ENCODE results near the gene UBR1. TPM values are rescaled to one million over a fixed set of nuclear protein-coding genes. Genes with fewer than 3 reads are reported as not detected.

Gene UBR1
- polyA plus RNA-seq, 1 donor from 2014 or later, result 33.5 TPM

DNA sequence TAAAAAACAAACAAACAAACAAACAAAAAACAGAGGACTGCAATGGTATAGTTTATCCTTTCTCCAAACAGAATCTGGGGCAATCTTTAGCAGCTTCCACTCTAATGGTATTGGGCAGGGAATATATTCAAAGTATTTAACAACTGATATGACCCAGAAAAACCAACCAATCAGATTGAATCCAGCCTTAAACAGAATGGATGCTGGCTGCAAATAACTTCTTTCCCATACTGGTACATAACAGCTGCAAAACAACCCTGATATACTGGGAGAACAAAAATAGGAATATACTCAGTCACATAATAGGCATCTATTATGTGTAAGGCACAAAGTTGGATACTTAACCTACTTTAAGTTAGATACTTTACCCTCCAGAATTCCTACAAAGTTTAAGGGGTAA lies 49.1 kb downstream of the UBR1 start:
- H3F3A ChIP-seq (ENCODE audit: insufficient read depth, low read length, poor library complexity, severe bottlenecking), result no peaks in the 10 kb centered on the region
- H3K4me2 ChIP-seq (ENCODE audit: low read length), result no peak overlapping the region
- H3K79me2 ChIP-seq (replicated peaks; ENCODE audit: insufficient read depth, low read length), result no peaks in the 10 kb centered on the region
- H3K9me3 ChIP-seq (ENCODE audit: low read length), result no peaks in the 10 kb centered on the region
- TF ChIP-seq, protein P1, sequence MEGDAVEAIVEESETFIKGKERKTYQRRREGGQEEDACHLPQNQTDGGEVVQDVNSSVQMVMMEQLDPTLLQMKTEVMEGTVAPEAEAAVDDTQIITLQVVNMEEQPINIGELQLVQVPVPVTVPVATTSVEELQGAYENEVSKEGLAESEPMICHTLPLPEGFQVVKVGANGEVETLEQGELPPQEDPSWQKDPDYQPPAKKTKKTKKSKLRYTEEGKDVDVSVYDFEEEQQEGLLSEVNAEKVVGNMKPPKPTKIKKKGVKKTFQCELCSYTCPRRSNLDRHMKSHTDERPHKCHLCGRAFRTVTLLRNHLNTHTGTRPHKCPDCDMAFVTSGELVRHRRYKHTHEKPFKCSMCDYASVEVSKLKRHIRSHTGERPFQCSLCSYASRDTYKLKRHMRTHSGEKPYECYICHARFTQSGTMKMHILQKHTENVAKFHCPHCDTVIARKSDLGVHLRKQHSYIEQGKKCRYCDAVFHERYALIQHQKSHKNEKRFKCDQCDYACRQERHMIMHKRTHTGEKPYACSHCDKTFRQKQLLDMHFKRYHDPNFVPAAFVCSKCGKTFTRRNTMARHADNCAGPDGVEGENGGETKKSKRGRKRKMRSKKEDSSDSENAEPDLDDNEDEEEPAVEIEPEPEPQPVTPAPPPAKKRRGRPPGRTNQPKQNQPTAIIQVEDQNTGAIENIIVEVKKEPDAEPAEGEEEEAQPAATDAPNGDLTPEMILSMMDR (IDR thresholded peaks at IDR 0.05; ENCODE audit: poor library complexity, severe bottlenecking), result no peak
- TF ChIP-seq TAF1 (IDR thresholded peaks at IDR 0.05; ENCODE audit: low read depth) (no peak), POLR2AphosphoS5 (IDR thresholded peaks at IDR 0.05) (no peak), MXI1 (conservative IDR thresholded peaks at IDR 0.05; ENCODE audit: poor library complexity, severe bottlenecking) (no peak), SMC3 (conservative IDR thresholded peaks at IDR 0.05; ENCODE audit: poor library complexity) (no peak), RAD21 (conservative IDR thresholded peaks at IDR 0.05) (no peak), EP300 (conservative IDR thresholded peaks at IDR 0.05; ENCODE audit: poor library complexity, severe bottlenecking) (no peak), EZH2 (IDR thresholded peaks at IDR 0.05; ENCODE audit: borderline replicate concordance, insufficient read depth, low read length, poor library complexity, severe bottlenecking) (no peak)
- TF ChIP-seq, protein P2, sequence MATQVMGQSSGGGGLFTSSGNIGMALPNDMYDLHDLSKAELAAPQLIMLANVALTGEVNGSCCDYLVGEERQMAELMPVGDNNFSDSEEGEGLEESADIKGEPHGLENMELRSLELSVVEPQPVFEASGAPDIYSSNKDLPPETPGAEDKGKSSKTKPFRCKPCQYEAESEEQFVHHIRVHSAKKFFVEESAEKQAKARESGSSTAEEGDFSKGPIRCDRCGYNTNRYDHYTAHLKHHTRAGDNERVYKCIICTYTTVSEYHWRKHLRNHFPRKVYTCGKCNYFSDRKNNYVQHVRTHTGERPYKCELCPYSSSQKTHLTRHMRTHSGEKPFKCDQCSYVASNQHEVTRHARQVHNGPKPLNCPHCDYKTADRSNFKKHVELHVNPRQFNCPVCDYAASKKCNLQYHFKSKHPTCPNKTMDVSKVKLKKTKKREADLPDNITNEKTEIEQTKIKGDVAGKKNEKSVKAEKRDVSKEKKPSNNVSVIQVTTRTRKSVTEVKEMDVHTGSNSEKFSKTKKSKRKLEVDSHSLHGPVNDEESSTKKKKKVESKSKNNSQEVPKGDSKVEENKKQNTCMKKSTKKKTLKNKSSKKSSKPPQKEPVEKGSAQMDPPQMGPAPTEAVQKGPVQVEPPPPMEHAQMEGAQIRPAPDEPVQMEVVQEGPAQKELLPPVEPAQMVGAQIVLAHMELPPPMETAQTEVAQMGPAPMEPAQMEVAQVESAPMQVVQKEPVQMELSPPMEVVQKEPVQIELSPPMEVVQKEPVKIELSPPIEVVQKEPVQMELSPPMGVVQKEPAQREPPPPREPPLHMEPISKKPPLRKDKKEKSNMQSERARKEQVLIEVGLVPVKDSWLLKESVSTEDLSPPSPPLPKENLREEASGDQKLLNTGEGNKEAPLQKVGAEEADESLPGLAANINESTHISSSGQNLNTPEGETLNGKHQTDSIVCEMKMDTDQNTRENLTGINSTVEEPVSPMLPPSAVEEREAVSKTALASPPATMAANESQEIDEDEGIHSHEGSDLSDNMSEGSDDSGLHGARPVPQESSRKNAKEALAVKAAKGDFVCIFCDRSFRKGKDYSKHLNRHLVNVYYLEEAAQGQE (IDR thresholded peaks at IDR 0.05; ENCODE audit: borderline replicate concordance), result no peak
- no peaks in the 10 kb centered on the region for H3K9me2 ChIP-seq (ENCODE audit: insufficient read depth, low read length)
- H4K20me1 ChIP-seq (ENCODE audit: insufficient read depth), result no peaks in the 10 kb centered on the region
- H3K27ac ChIP-seq (ENCODE audit: low read length), result no peak overlapping the region
- H3K9ac ChIP-seq (ENCODE audit: low read length), result no peak overlapping the region
- no peak overlapping the region for H2AFZ ChIP-seq (ENCODE audit: low read depth, low read length)
- no peaks in the 10 kb centered on the region for H3K36me3 ChIP-seq (ENCODE audit: insufficient read depth, low read length)
- no peak overlapping the region for H3K4me3 ChIP-seq (ENCODE audit: low read length)
- no peaks in the 10 kb centered on the region for H3K27me3 ChIP-seq (ENCODE audit: insufficient read depth, low read depth, low read length)

DNA sequence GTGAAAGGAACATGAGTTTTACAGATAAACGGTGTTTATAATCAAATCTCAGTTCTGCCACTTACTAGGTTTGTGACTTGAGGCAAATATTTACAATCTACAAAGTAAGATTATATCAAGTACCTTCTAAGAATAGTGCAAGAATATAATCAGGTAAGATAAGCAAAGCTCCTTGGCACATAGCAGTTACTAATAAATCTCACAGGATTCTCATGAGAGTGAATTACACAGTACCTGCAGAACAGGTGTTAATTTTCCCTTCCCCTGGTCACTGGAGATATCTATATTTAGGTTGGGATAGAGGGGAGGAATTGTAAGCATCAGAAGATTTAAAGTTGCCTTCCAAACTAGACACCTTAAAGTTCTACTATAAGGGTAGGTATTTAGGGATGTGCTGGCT lies 53.0 kb downstream of the UBR1 start:
- no peak overlapping the region for H3K27ac ChIP-seq (ENCODE audit: low read length)
- no peak overlapping the region for H3K9ac ChIP-seq (ENCODE audit: low read length)
- H4K20me1 ChIP-seq (ENCODE audit: insufficient read depth), result no peaks in the 10 kb centered on the region
- H3K79me2 ChIP-seq (replicated peaks; ENCODE audit: insufficient read depth, low read length), result no peaks in the 10 kb centered on the region
- TF ChIP-seq EP300 (conservative IDR thresholded peaks at IDR 0.05; ENCODE audit: poor library complexity, severe bottlenecking) (no peak), EZH2 (IDR thresholded peaks at IDR 0.05; ENCODE audit: borderline replicate concordance, insufficient read depth, low read length, poor library complexity, severe bottlenecking) (no peak), SMC3 (conservative IDR thresholded peaks at IDR 0.05; ENCODE audit: poor library complexity) (no peak), POLR2AphosphoS5 (IDR thresholded peaks at IDR 0.05) (no peak), MXI1 (conservative IDR thresholded peaks at IDR 0.05; ENCODE audit: poor library complexity, severe bottlenecking) (no peak), TAF1 (IDR thresholded peaks at IDR 0.05; ENCODE audit: low read depth) (no peak), RAD21 (conservative IDR thresholded peaks at IDR 0.05) (no peak)
- TF ChIP-seq, protein P1 (IDR thresholded peaks at IDR 0.05; ENCODE audit: poor library complexity, severe bottlenecking), result no peak
- TF ChIP-seq, protein P2 (IDR thresholded peaks at IDR 0.05; ENCODE audit: borderline replicate concordance), result no peak
- H3K9me3 ChIP-seq (ENCODE audit: low read length), result no peaks in the 10 kb centered on the region
- H3K4me2 ChIP-seq (ENCODE audit: low read length), result no peak overlapping the region
- H3K9me2 ChIP-seq (ENCODE audit: insufficient read depth, low read length), result no peaks in the 10 kb centered on the region
- no peaks in the 10 kb centered on the region for H3F3A ChIP-seq (ENCODE audit: insufficient read depth, low read length, poor library complexity, severe bottlenecking)
- H3K4me3 ChIP-seq (ENCODE audit: low read length), result no peak overlapping the region
- no peak overlapping the region for H2AFZ ChIP-seq (ENCODE audit: low read depth, low read length)
- no peaks in the 10 kb centered on the region for H3K27me3 ChIP-seq (ENCODE audit: insufficient read depth, low read depth, low read length)
- no peaks in the 10 kb centered on the region for H3K36me3 ChIP-seq (ENCODE audit: insufficient read depth, low read length)
